GM06990 (cell line): ENCODE data around the gene WEE1.
"Not testable (repeated sequence)": the region's sequence is repeated elsewhere in the genome, so short reads cannot be mapped to it uniquely, and the experiment has no call there.

Experiments
- DNase-seq: peaks from one replicate; pipeline ENCODE4 v3.0.0-alpha.2; 2011; ENCODE audit not compliant: insufficient read length; ENCODE audit errors: extremely low read depth
- H3K27me3 ChIP-seq: replicated peaks from 2 replicates; pipeline ENCODE4 v1.6.0; 2011; ENCODE audit warnings: low read length; ENCODE audit not compliant: control insufficient read depth, insufficient read depth
- H3K36me3 ChIP-seq: 2 replicates; pipeline ENCODE4 v1.5.1; 2011; ENCODE audit warnings: low read length; ENCODE audit not compliant: control insufficient read depth, insufficient read depth
- H3K4me3 ChIP-seq: replicated peaks from 2 replicates; pipeline ENCODE4 v1.5.1; 2011; ENCODE audit warnings: low read depth, mild to moderate bottlenecking, control low read depth, low read length
- CTCF ChIP-seq: IDR thresholded peaks from 2 replicates; pipeline ENCODE4 v1.5.1; 2011; ENCODE audit warnings: low read length, control low read depth, mild to moderate bottlenecking, inconsistent platforms; ENCODE audit not compliant: insufficient read depth, poor library complexity, severe bottlenecking

Gene WEE1

GRCh38 chr11:9596926-9597464 is 23.5 kb downstream of the WEE1 start:
- TF ChIP-seq CTCF = no peak
- H3K4me3 ChIP-seq = no peak overlapping the region
- no peaks in the 10 kb centered on the region for H3K36me3 ChIP-seq
- no peaks in the 10 kb centered on the region for H3K27me3 ChIP-seq
- no peak for DNase-seq

- Histone ChIP-seq H3K36me3 (no peaks in the 10 kb centered on the region), H3K27me3 (no peaks in the 10 kb centered on the region), H3K4me3 (no peak overlapping the region)
- DNase-seq = no peak
- no peak for TF ChIP-seq CTCF
Observed at GRCh38 chr11:9600166-9600565, 26.7 kb downstream of the WEE1 start.

DNA sequence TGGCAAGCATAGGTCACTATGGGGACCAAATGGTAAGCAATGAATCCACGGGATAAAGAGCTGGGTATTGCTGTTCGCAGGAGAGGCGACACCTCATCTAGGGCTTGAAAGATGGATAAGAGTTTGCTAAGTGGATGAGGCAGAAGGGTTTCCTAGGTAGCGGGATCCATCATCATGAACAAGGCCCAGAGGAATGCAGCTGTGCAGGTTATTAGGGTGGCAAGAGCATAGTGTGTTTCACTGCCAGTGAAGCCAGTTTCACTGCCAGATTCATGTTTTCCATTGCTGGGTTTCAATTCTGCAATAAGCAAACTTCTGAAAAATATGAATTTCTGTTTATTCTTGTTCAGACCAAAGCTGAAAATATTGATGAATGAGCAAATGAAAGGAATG is 27.2 kb downstream of the WEE1 start:
- Histone ChIP-seq H3K27me3 (no peaks in the 10 kb centered on the region), H3K4me3 (peak overlapping the region; percentile 67), H3K36me3 (no peaks in the 10 kb centered on the region)
- TF ChIP-seq CTCF = no peak
- DNase-seq = peak; percentile 56

DNA sequence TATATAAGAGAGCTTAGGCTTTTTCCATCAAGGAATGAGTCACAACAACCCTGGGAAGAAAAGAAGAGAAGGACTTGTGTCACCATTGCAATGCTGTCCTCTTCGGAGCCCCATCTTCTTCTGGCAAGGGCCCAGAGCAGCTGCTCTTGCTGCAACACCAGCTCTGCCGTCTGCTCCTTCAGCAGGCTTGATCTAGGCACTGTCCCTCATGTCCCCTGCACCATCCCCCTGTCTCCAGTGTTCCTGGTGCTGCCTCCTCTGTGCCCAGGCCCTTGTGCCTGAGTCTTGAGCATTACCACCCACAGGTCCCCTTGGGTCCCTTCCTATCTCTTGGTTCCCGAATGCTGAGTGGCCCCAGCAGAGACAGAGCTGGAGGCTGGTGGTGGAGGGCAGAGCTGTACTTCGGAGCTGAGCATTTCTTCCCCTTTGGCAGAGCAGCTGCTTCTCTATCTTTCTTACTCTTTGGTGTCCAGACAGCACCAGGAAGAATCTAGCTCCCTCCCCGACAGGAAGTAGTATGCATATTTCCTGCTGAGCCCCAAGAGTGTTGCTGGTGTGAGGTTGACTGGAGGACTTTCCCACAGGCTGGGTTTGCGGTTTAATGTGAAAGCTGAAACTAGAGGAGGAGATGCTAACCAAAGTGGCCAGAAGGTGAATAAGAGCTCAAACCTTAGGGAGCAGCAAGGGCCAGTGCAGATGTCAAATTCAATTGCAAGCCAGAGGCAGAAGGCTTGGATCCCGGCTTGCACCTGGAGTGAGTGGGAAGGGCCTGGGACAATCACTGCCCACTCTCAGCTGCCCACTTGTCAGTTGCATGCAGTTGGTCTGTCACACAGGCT is 27.8 kb downstream of the WEE1 start:
- Histone ChIP-seq H3K36me3 (no peaks in the 10 kb centered on the region), H3K27me3 (no peaks in the 10 kb centered on the region), H3K4me3 (peak overlapping the region; percentile 67)
- no peak for TF ChIP-seq CTCF
- peak; percentile 88 for DNase-seq

DNA sequence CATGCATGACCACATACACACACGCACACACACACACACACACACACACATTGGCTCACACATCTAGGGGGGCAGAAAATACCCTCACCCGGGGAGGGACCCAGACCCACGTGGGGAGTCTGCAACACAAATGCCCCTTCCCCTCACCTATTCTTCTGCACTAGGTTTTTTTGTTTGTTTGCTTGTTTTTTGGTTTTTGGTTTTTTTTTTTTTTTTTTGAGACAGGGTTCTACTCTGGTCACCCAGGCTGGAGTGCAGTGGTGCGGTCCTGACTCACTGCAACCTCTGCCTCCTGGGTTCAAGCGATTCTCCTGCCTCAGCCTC is 28.4 kb downstream of the WEE1 start:
- DNase-seq = no peak
- Histone ChIP-seq H3K27me3 (no peaks in the 10 kb centered on the region), H3K4me3 (peak overlapping the region; percentile 67), H3K36me3 (no peaks in the 10 kb centered on the region)
- no peak for TF ChIP-seq CTCF

DNA sequence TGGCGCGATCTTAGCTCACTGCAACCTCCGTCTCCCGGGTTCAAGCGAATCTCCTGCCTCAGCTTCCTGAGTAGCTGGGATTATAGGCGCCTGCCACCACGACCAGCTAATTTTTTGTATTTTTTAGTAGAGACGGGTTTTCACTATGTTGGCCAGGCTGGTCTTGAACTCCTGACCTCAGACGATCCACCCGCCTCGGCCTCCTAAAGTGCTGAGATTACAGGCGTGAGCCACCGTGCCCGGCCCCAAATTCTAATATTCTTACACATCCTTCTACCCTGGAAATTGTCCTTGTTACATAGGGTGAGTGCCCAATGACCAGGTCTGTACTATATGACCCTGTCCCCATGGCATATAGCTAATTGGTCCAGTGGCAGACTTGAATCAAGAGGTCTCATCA is 29.7 kb downstream of the WEE1 start:
- H3K4me3 ChIP-seq, H3K36me3 ChIP-seq, DNase-seq, H3K27me3 ChIP-seq: not testable (repeated sequence)
